ENCODE data around the gene TMEM176A. TPM values are rescaled to one million over a fixed set of nuclear protein-coding genes. Genes with fewer than 3 reads are reported as not detected.
"Not testable (repeated sequence)": the region's sequence is repeated elsewhere in the genome, so short reads cannot be mapped to it uniquely, and the experiment has no call there.

The TMEM176A gene
- total RNA-seq, 1 donor from 2014 or later: 9.6 TPM

GRCh38 chr7:150769768-150770167, 30.8 kb upstream of the TMEM176A start:
- DNase-seq (ENCODE audit: low spot score, unreplicated experiment): no peak
- Mint-ChIP-seq H3K27me3 (peaks cover 7% of the 10 kb centered on the region), H3K4me1 (ENCODE audit: low read depth) (no peaks in the 10 kb centered on the region), H3K9me3 (ENCODE audit: low read depth) (peaks cover 14% of the 10 kb centered on the region), H3K36me3 (ENCODE audit: insufficient read depth) (no peaks in the 10 kb centered on the region), H3K27ac (no peak overlapping the region), H3K4me3 (ENCODE audit: low read depth) (no peak overlapping the region)
- no peak for TF ChIP-seq CTCF (IDR thresholded peaks at IDR 0.05; ENCODE audit: unreplicated experiment)

DNA sequence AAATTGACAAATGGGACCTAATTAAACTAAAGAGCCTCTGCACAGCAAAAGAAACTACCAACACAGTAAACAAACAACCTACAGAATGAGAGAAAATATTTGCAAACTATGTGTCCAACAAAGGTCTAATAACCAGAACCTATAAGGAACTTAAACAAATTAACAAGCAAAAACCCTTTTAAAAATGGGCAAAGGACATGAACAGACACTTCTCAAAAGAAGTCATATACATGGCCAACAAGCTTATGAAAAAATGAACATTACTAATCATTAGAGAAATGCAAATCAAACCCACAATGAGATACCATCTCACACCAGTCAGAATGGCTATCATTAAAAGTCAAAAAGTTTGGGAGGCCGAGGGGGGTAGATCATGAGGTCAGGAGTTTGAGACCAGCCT, 26.4 kb upstream of the TMEM176A start:
- H3K4me3 Mint-ChIP-seq (ENCODE audit: low read depth); DNase-seq (ENCODE audit: low spot score, unreplicated experiment); H3K36me3 Mint-ChIP-seq (ENCODE audit: insufficient read depth); H3K27ac Mint-ChIP-seq; H3K4me1 Mint-ChIP-seq (ENCODE audit: low read depth): not testable (repeated sequence)
- Mint-ChIP-seq H3K9me3 (ENCODE audit: low read depth) (peaks cover 19% of the 10 kb centered on the region), H3K27me3 (peaks cover 21% of the 10 kb centered on the region)

- H3K27ac Mint-ChIP-seq: no peak overlapping the region
- peaks cover 14% of the 10 kb centered on the region for H3K9me3 Mint-ChIP-seq (ENCODE audit: low read depth)
- TF ChIP-seq CTCF (IDR thresholded peaks at IDR 0.05; ENCODE audit: unreplicated experiment): no peak
- H3K27me3 Mint-ChIP-seq: peaks cover 23% of the 10 kb centered on the region
- no peak overlapping the region for H3K4me3 Mint-ChIP-seq (ENCODE audit: low read depth)
- DNase-seq (ENCODE audit: low spot score, unreplicated experiment): no peak
- no peaks in the 10 kb centered on the region for H3K36me3 Mint-ChIP-seq (ENCODE audit: insufficient read depth)
- peaks cover 6% of the 10 kb centered on the region for H3K4me1 Mint-ChIP-seq (ENCODE audit: low read depth)
These were observed 22.4 kb upstream of the TMEM176A start for GRCh38 chr7:150778014-150778737.

DNA sequence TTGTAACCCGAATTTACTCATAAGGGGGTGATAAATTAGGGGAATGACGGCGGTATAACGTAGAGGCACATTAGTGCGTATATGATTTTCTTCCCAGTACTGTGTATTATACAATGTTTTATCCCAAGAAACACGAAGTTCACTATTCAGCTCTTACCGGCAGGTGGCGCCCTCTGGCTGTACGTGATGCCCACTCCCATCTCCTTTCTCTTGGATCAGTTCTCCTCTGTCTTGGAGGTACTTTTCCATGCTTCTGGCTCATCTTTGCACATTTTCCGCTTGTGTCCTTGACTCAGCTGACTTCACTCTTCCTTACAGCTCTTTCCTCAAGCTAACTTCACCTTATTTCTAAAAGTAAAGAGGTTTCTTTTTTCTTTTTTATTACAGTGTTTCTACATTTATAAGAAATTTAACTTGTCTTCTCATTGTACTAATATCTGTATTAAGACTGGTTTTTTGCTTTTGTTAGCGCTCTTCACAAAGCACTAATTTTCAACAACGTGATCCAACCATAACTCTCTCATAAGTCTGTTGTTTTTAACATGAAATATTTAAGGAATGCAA, 21.7 kb upstream of the TMEM176A start:
- H3K27me3 Mint-ChIP-seq: peaks cover 21% of the 10 kb centered on the region
- peak; percentile 96 for TF ChIP-seq CTCF (IDR thresholded peaks at IDR 0.05; ENCODE audit: unreplicated experiment)
- H3K4me3 Mint-ChIP-seq (ENCODE audit: low read depth): no peak overlapping the region
- no peak overlapping the region for H3K27ac Mint-ChIP-seq
- peaks cover 9% of the 10 kb centered on the region for H3K9me3 Mint-ChIP-seq (ENCODE audit: low read depth)
- peaks cover 6% of the 10 kb centered on the region for H3K4me1 Mint-ChIP-seq (ENCODE audit: low read depth)
- peak; percentile 67 for DNase-seq (ENCODE audit: low spot score, unreplicated experiment)
- H3K36me3 Mint-ChIP-seq (ENCODE audit: insufficient read depth): no peaks in the 10 kb centered on the region

DNA sequence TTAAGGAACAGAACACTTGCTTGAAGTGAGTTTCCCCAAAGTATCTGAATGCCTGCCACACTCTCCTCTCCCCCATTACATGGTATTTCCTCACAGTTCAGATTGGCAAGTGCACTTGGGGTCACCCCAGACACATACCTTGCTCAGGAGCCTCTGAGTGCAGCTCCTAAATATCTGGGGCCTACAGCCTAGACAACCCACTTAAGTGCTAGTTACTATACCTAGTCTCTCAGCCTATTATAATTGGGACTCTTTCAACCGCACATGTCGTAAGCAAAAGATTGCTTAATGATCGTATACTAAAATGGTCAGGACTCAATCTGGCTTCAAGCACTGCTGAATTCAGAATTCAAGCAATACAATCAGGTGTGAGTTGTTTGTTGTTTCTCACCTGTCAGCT, 20.3 kb upstream of the TMEM176A start:
- Mint-ChIP-seq H3K4me1 (ENCODE audit: low read depth) (peaks cover 11% of the 10 kb centered on the region), H3K27me3 (peaks cover 20% of the 10 kb centered on the region), H3K9me3 (ENCODE audit: low read depth) (no peaks in the 10 kb centered on the region), H3K27ac (no peak overlapping the region), H3K36me3 (ENCODE audit: insufficient read depth) (no peaks in the 10 kb centered on the region), H3K4me3 (ENCODE audit: low read depth) (no peak overlapping the region)
- no peak for TF ChIP-seq CTCF (IDR thresholded peaks at IDR 0.05; ENCODE audit: unreplicated experiment)
- no peak for DNase-seq (ENCODE audit: low spot score, unreplicated experiment)

GRCh38 chr7:150781103-150781502, 19.5 kb upstream of the TMEM176A start:
- peaks cover 22% of the 10 kb centered on the region for H3K27me3 Mint-ChIP-seq
- H3K36me3 Mint-ChIP-seq (ENCODE audit: insufficient read depth): no peaks in the 10 kb centered on the region
- H3K27ac Mint-ChIP-seq: no peak overlapping the region
- no peaks in the 10 kb centered on the region for H3K9me3 Mint-ChIP-seq (ENCODE audit: low read depth)
- no peak for DNase-seq (ENCODE audit: low spot score, unreplicated experiment)
- TF ChIP-seq CTCF (IDR thresholded peaks at IDR 0.05; ENCODE audit: unreplicated experiment): no peak
- H3K4me3 Mint-ChIP-seq (ENCODE audit: low read depth): no peak overlapping the region
- H3K4me1 Mint-ChIP-seq (ENCODE audit: low read depth): peaks cover 11% of the 10 kb centered on the region
